ENCODE data around the gene AGRN.

- TF ChIP-seq CTCF (IDR thresholded peaks at IDR 0.05) = no peak
- no peak for TF ChIP-seq POLR2A (IDR thresholded peaks at IDR 0.05)
These were observed 47.0 kb upstream of the AGRN start for GRCh38 chr1:972726-973458.

Data from suprapubic skin (tissue), 3 donors.